ENCODE measurements around the gene AKAP13.

DNA sequence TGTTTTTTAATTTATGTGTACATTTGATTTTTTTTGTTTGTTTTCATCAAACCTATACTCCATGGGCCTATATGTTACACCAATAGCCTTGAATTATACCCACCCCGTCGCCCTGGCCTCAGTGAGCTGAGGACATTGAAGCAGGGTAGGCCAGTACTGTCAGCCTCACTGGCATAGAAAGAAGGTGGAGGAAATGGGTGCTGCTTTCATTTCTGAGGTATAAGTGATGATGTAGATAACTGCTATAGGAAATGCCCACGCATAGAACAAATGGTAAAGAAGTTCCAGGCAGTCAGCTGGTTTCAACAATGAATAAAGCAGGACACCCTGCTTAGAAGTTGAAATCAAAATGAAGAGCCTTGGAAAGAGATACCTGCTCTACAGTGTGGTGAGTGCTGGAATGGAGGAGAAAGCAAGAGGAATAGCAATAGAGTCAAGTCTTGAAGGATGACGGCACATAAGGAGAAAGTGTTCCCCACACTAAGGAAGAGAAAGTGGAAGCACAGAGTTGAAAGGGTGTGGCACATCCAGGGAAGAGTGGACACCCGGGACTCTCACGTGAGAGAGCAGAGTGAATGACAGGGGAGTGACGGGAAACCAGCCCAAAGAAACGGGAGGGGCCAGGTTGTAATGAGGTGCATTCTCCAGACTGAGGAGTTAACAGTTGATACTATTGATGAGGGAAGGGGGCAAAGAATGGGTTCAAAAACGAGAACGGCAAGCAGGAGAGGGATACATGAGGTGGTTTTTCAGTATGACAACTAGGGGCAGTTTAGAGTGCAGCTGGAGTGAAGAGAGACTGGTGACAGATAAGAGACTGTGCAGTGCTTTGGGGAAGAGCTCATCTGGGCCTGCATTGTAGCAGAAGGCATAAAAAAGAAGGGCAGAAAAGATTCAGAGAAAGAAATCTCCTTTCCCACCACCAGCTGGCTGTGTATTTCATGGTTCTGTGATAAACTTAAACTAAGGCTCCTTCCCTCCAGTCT, 343.9 kb downstream of the AKAP13 start:
- no peak for TF ChIP-seq POLR2A (IDR thresholded peaks at IDR 0.05)
- TF ChIP-seq, protein P1, sequence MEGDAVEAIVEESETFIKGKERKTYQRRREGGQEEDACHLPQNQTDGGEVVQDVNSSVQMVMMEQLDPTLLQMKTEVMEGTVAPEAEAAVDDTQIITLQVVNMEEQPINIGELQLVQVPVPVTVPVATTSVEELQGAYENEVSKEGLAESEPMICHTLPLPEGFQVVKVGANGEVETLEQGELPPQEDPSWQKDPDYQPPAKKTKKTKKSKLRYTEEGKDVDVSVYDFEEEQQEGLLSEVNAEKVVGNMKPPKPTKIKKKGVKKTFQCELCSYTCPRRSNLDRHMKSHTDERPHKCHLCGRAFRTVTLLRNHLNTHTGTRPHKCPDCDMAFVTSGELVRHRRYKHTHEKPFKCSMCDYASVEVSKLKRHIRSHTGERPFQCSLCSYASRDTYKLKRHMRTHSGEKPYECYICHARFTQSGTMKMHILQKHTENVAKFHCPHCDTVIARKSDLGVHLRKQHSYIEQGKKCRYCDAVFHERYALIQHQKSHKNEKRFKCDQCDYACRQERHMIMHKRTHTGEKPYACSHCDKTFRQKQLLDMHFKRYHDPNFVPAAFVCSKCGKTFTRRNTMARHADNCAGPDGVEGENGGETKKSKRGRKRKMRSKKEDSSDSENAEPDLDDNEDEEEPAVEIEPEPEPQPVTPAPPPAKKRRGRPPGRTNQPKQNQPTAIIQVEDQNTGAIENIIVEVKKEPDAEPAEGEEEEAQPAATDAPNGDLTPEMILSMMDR (IDR thresholded peaks at IDR 0.05), result no peak
